GM12891 (cell line): ENCODE data around the gene ZBTB20.

ENCODE experiments used
- POLR2A ChIP-seq: IDR thresholded peaks from 2 replicates; pipeline ENCODE4 v1.6.1; 2011; ENCODE audit warnings: low read depth, low read length, control low read depth
- POLR2AphosphoS5 ChIP-seq: IDR thresholded peaks from 2 replicates; pipeline ENCODE4 v1.6.1; 2011; ENCODE audit warnings: low read depth, low read length, control low read depth
- TAF1 ChIP-seq: IDR thresholded peaks from 2 replicates; pipeline ENCODE4 v1.6.1; 2011; ENCODE audit warnings: low read depth, low read length, control low read depth

GRCh38 chr3:114858329-114858728 lies 288.8 kb downstream of the ZBTB20 start:
- TF ChIP-seq POLR2A (no peak), POLR2AphosphoS5 (no peak), TAF1 (no peak)
